NOMO-1 treated with DMSO at 0.1 percent for 48 hours (cell line): Measurements from ENCODE around the gene IVD.
"Not testable (repeated sequence)": the region's sequence is repeated elsewhere in the genome, so short reads cannot be mapped to it uniquely, and the experiment has no call there.

ENCODE experiments used
- DNase-seq: peaks from one replicate; lab custom pipeline; 2025; ENCODE audit not compliant: unreplicated experiment; lab: John Stamatoyannopoulos, UW

The IVD gene

GRCh38 chr15:40437752-40438687 is 32.4 kb downstream of the IVD start:
- no peak for DNase-seq

- DNase-seq: no peak
Observed at GRCh38 chr15:40438712-40439111, 33.1 kb downstream of the IVD start.

- DNase-seq: no peak
Observed at GRCh38 chr15:40439461-40439959, 33.9 kb downstream of the IVD start.

- DNase-seq: peak; percentile 30
Observed at GRCh38 chr15:40439960-40440742, 34.6 kb downstream of the IVD start.

GRCh38 chr15:40440743-40441564 is 35.4 kb downstream of the IVD start, which contains the start of gene BAHD1:
BAHD1 (plus strand) TSS chr15:40440953; CDS start chr15:40458465, 17,512 bp downstream.
- DNase-seq: peak; percentile 92

GRCh38 chr15:40441565-40442531 is 36.3 kb downstream of the IVD start:
- DNase-seq: no peak

GRCh38 chr15:40443255-40443654 is 37.7 kb downstream of the IVD start:
- no peak for DNase-seq

GRCh38 chr15:40443846-40444245 is 38.3 kb downstream of the IVD start:
- no peak for DNase-seq

GRCh38 chr15:40444736-40445135 is 39.1 kb downstream of the IVD start:
- no peak for DNase-seq

GRCh38 chr15:40445421-40445922 is 39.9 kb downstream of the IVD start:
- no peak for DNase-seq

- DNase-seq: no peak
Observed at GRCh38 chr15:40446144-40446543, 40.5 kb downstream of the IVD start.

- no peak for DNase-seq
Observed at GRCh38 chr15:40448354-40448753, 42.8 kb downstream of the IVD start.

- no peak for DNase-seq
Observed at GRCh38 chr15:40449275-40449674, 43.7 kb downstream of the IVD start.

- DNase-seq: no peak
Observed at GRCh38 chr15:40450047-40450446, 44.5 kb downstream of the IVD start.

GRCh38 chr15:40451527-40452158 is 46.0 kb downstream of the IVD start:
- no peak for DNase-seq

- no peak for DNase-seq
Observed at GRCh38 chr15:40452296-40453090, 46.9 kb downstream of the IVD start.

GRCh38 chr15:40453941-40454340 is 48.3 kb downstream of the IVD start:
- DNase-seq: not testable (repeated sequence)

GRCh38 chr15:40454904-40455391 is 49.4 kb downstream of the IVD start:
- no peak for DNase-seq
